BE2C (cell line): ENCODE measurements around the gene NME4.

ENCODE experiments used
- DNase-seq: peaks from one replicate; pipeline ENCODE4 v3.0.0-alpha.2; 2020
- H3K27me3 ChIP-seq: fragments of 250-450 bp; sonication (Bioruptor Pico); 2 replicates; pipeline ENCODE4 v1.5.1; 2020; ENCODE audit warnings: mild to moderate bottlenecking
- H3K36me3 ChIP-seq: fragments of 250-450 bp; sonication (Bioruptor Pico); 2 replicates; pipeline ENCODE4 v1.5.1; 2020; ENCODE audit warnings: mild to moderate bottlenecking
- H3K4me1 ChIP-seq: fragments of 250-450 bp; sonication (Bioruptor Pico); 2 replicates; pipeline ENCODE4 v1.5.1; 2020
- H3K4me3 ChIP-seq: 2 replicates; pipeline ENCODE4 v1.5.1; 2011; ENCODE audit warnings: low read depth, low read length
- H3K9me3 ChIP-seq: fragments of 250-450 bp; sonication (Bioruptor Pico); 2 replicates; pipeline ENCODE4 v1.5.1; 2020
- CTCF ChIP-seq: IDR thresholded peaks from 2 replicates; pipeline ENCODE4 v1.5.1; 2012; ENCODE audit warnings: mild to moderate bottlenecking, low read depth, low read length

NME4 gene

DNA sequence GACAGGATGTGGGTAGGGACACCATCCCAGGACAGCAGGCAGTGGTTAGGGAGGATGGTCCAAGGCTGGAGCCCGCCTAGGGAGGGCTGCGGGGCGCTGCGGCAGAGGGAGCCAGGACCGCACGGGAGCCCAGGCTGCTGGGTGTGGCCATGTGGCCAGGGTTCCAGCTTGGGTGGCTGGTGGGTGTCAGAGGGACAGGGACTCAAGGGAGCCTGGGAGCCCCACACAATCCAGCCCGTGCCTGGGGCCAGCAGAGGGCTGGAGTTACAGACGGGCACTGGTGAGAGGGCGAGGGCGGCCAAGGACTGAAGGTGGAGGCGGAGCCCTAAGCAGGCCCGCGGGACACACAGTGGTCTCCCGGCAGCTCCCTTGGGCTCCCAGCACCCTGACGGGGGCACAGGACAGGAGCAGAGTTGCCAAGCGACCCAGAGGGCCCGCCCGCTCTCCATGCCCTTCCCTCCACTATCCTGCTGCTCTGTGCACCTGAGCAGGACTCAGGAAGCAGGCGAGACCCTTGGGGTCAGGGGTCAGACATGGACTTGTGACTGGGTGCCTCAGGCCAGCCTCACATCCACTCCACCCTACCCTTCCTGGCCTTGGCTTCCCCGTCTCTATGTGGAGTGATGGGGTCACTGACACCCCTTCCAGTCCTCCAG, 33.8 kb upstream of the NME4 start:
- TF ChIP-seq CTCF: no peak
- H3K36me3 ChIP-seq: peaks cover 9% of the 10 kb centered on the region
- no peak for DNase-seq
- H3K4me1 ChIP-seq: no peaks in the 10 kb centered on the region; the same call in 1 of the 2 replicates
- H3K27me3 ChIP-seq: peaks cover 10% of the 10 kb centered on the region
- H3K9me3 ChIP-seq: no peaks in the 10 kb centered on the region
- no peak overlapping the region for H3K4me3 ChIP-seq

- H3K4me1 ChIP-seq: no peaks in the 10 kb centered on the region; the same call in 1 of the 2 replicates
- no peak overlapping the region for H3K4me3 ChIP-seq
- peaks cover 10% of the 10 kb centered on the region for H3K27me3 ChIP-seq
- no peak for DNase-seq
- peaks cover 16% of the 10 kb centered on the region for H3K36me3 ChIP-seq
- no peaks in the 10 kb centered on the region for H3K9me3 ChIP-seq
- TF ChIP-seq CTCF: no peak
Observed at GRCh38 chr16:363766-364490, 33.1 kb upstream of the NME4 start.

- Histone ChIP-seq H3K27me3 (peaks cover 10% of the 10 kb centered on the region), H3K36me3 (peaks cover 20% of the 10 kb centered on the region), H3K4me3 (no peak overlapping the region), H3K9me3 (no peaks in the 10 kb centered on the region), H3K4me1 (no peaks in the 10 kb centered on the region; the same call in 1 of the 2 replicates)
- TF ChIP-seq CTCF: peak; percentile 16; the same call in 1 of the 2 replicates
- DNase-seq: no peak
Observed at GRCh38 chr16:364595-365491, 32.2 kb upstream of the NME4 start.

DNA sequence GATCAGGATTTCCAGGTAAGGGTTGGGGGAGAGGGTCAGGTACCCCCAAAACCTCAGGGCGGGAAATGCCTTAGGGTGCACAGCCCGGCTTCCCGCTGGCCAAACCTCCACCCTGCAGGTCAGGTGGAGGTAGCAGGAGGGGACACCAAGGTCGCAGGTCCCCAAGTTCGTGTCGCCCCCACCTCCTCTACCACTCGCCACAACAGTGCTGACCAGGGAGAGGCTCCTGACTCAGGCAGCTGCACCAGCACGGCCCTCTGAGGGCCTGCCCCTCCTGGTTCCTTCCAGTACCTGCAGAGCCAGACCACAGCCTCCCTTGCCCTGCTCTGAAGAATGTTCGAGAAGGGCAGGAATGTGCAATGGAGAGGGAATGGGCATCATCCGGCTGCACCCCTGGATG, 30.5 kb upstream of the NME4 start:
- TF ChIP-seq CTCF: no peak
- peaks cover 10% of the 10 kb centered on the region for H3K4me1 ChIP-seq
- H3K9me3 ChIP-seq: no peaks in the 10 kb centered on the region
- DNase-seq: no peak
- peaks cover 10% of the 10 kb centered on the region for H3K27me3 ChIP-seq
- no peak overlapping the region for H3K4me3 ChIP-seq
- H3K36me3 ChIP-seq: peaks cover 20% of the 10 kb centered on the region

- H3K4me3 ChIP-seq: no peak overlapping the region
- peaks cover 20% of the 10 kb centered on the region for H3K36me3 ChIP-seq
- no peak for DNase-seq
- no peaks in the 10 kb centered on the region for H3K9me3 ChIP-seq
- H3K27me3 ChIP-seq: peaks cover 10% of the 10 kb centered on the region
- peaks cover 15% of the 10 kb centered on the region for H3K4me1 ChIP-seq
- TF ChIP-seq CTCF: no peak
Observed at GRCh38 chr16:367333-367903, 29.6 kb upstream of the NME4 start.
